ENCODE data around the gene MACF1.
"Not testable (repeated sequence)": the region's sequence is repeated elsewhere in the genome, so short reads cannot be mapped to it uniquely, and the experiment has no call there.

Gene MACF1

DNA sequence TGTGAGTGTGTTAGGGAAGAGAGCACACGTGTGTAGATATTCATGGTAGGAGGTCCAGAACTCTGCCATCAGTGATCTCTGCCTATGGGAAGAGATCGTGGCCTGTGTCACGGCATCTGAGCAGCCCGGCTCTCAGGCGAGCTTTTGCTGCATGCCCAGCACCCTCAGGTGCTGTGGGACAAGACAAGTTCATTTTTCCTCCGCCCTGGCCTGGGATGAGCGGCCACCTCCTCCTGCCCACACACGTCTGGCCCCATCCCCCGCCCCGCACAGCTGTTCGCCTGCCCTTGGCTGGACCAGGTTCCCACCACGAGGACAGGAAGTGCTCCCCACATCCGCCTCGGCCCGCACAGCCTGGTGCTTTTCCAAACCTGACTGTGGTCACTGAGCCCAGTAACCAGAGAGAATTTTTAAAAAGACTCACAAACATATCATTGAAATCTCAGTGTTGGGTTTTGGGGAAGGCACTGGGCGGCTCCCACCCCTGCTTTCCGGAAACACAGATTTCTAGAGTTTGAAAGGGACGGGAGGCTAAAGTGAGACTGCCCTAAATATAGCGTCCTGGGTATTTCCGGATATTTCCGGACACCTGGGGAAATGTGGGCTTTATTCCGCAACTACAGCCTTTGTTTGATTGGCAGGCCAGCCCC lies 305.0 kb downstream of the MACF1 start:
- H2BK15ac ChIP-seq (ENCODE audit: low read depth, poor library complexity, severe bottlenecking): no peak overlapping the region
- H2AK5ac ChIP-seq (ENCODE audit: low read length, severe bottlenecking): no peak overlapping the region
- no peak overlapping the region for H2BK5ac ChIP-seq (ENCODE audit: low read depth, low read length, poor library complexity, severe bottlenecking)
- WGBS: 81% methylated on average over 18 of the region's 22 CpGs
- no peak overlapping the region for H2BK120ac ChIP-seq (ENCODE audit: low read depth, low read length)
- peaks cover 14% of the 10 kb centered on the region for H3K4me1 ChIP-seq (ENCODE audit: control insufficient read depth, insufficient read depth, low read depth, low read length)
- H3K36me3 ChIP-seq (ENCODE audit: control insufficient read depth in 1 of 2, insufficient read depth in 2 of 2, low read depth in 1 of 2, low read length in 2 of 2): no peaks in the 10 kb centered on the region
- H3K4me2 ChIP-seq (ENCODE audit: low read length, poor library complexity, severe bottlenecking): no peak overlapping the region
- H2BK12ac ChIP-seq (ENCODE audit: low read length in 2 of 2): no peak overlapping the region
- H3K9me3 ChIP-seq (ENCODE audit: control insufficient read depth, low read length): no peaks in the 10 kb centered on the region
- no peaks in the 10 kb centered on the region for H3K79me1 ChIP-seq (replicated peaks; ENCODE audit: low read length, poor library complexity, severe bottlenecking)
- no peak overlapping the region for H3K4me3 ChIP-seq (ENCODE audit: insufficient read depth in 1 of 2, low read depth in 1 of 2, low read length in 2 of 2)
- H3K4ac ChIP-seq (ENCODE audit: low read depth in 1 of 2, low read length in 2 of 2): no peak overlapping the region
- no peak for DNase-seq
- H3K27ac ChIP-seq (ENCODE audit: low read length, poor library complexity, severe bottlenecking): no peak overlapping the region
- no peak overlapping the region for H3K23ac ChIP-seq (ENCODE audit: low read length in 2 of 2)
- no peak overlapping the region for H3K9ac ChIP-seq (ENCODE audit: low read length)
- H4K91ac ChIP-seq (ENCODE audit: low read length): no peak overlapping the region
- no peak overlapping the region for H4K8ac ChIP-seq (ENCODE audit: low read length)
- H3K14ac ChIP-seq (ENCODE audit: low read length in 2 of 2): no peak overlapping the region
- H2AFZ ChIP-seq (ENCODE audit: low read depth, low read length): no peak overlapping the region
- H3K27me3 ChIP-seq (ENCODE audit: control insufficient read depth in 1 of 2, insufficient read depth in 1 of 2, low read length in 2 of 2): peaks cover 0 to 21% of the 10 kb centered on the region in 2 experiments
- no peak overlapping the region for H3K18ac ChIP-seq (ENCODE audit: low read depth in 1 of 2, low read length in 2 of 2)

DNA sequence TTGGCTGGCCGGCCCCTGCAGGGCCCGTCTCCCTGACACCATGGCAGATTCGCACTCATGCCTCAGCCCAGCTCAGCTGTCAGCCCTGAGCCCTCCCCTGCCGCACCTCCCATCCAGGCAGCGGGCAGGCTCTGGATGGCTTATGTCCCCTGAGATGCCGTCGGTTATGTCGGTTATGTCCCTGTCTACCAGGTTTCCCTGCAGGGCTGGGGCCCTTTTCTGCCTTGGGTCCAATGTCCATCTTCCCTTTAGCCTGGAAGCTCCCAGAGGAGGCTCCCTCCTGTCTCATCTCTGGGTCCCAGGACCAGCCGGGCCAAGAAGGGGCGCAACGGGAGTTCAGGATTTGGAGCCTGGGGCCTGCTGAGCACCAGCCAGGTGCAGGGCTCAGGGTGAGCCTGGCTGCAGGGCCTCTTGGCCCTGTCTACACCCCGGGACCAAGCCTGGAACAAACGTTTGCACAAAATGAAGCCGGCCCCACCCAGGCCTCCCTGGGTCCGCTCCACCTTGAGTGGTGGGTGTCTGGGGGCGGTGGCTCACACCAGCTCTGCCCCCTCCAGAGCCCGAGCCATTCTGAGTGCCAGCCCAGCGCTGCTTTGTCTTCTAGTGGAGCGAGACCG lies 306.2 kb downstream of the MACF1 start:
- not testable (repeated sequence) for H2BK5ac ChIP-seq (ENCODE audit: low read depth, low read length, poor library complexity, severe bottlenecking); H3K79me1 ChIP-seq (replicated peaks; ENCODE audit: low read length, poor library complexity, severe bottlenecking); H3K4ac ChIP-seq (ENCODE audit: low read depth in 1 of 2, low read length in 2 of 2); H3K9ac ChIP-seq (ENCODE audit: low read length); H4K91ac ChIP-seq (ENCODE audit: low read length); H2BK120ac ChIP-seq (ENCODE audit: low read depth, low read length); H3K23ac ChIP-seq (ENCODE audit: low read length in 2 of 2); DNase-seq; H3K9me3 ChIP-seq (ENCODE audit: control insufficient read depth, low read length); H2AFZ ChIP-seq (ENCODE audit: low read depth, low read length); H2BK15ac ChIP-seq (ENCODE audit: low read depth, poor library complexity, severe bottlenecking); H3K27ac ChIP-seq (ENCODE audit: low read length, poor library complexity, severe bottlenecking); H3K36me3 ChIP-seq (ENCODE audit: control insufficient read depth in 1 of 2, insufficient read depth in 2 of 2, low read depth in 1 of 2, low read length in 2 of 2); H2AK5ac ChIP-seq (ENCODE audit: low read length, severe bottlenecking); H4K8ac ChIP-seq (ENCODE audit: low read length); H3K14ac ChIP-seq (ENCODE audit: low read length in 2 of 2); H3K4me2 ChIP-seq (ENCODE audit: low read length, poor library complexity, severe bottlenecking); H3K4me3 ChIP-seq (ENCODE audit: insufficient read depth in 1 of 2, low read depth in 1 of 2, low read length in 2 of 2); H3K18ac ChIP-seq (ENCODE audit: low read depth in 1 of 2, low read length in 2 of 2); H2BK12ac ChIP-seq (ENCODE audit: low read length in 2 of 2)
- Histone ChIP-seq H3K4me1 (ENCODE audit: control insufficient read depth, insufficient read depth, low read depth, low read length) (peaks cover 11% of the 10 kb centered on the region), H3K27me3 (ENCODE audit: control insufficient read depth in 1 of 2, insufficient read depth in 1 of 2, low read length in 2 of 2) (peaks cover 0 to 17% of the 10 kb centered on the region in 2 experiments)
- WGBS: 93% methylated on average over 10 of the region's 20 CpGs

DNA sequence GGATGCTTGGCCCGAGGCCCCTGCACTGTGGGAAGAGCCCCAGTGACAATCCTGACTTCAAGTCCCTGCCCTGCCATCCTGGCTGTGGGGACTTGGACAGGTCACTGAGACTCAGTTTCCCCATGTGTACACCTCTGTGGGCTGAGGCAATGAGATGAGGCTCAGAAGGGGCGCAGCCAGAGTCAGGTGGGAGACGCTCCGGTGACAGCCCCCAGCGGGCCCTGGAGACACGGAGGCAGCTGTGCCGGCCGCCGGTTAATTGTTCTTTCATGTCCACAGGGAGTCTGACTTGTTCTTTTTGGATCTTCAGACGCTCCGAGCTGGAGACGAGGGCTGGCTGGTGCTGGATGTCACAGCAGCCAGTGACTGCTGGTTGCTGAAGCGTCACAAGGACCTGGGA lies 307.0 kb downstream of the MACF1 start:
- H3K79me1 ChIP-seq (replicated peaks; ENCODE audit: low read length, poor library complexity, severe bottlenecking); DNase-seq; H2BK15ac ChIP-seq (ENCODE audit: low read depth, poor library complexity, severe bottlenecking); H2BK5ac ChIP-seq (ENCODE audit: low read depth, low read length, poor library complexity, severe bottlenecking); H3K36me3 ChIP-seq (ENCODE audit: control insufficient read depth in 1 of 2, insufficient read depth in 2 of 2, low read depth in 1 of 2, low read length in 2 of 2); H3K27ac ChIP-seq (ENCODE audit: low read length, poor library complexity, severe bottlenecking); H4K8ac ChIP-seq (ENCODE audit: low read length); H3K4me2 ChIP-seq (ENCODE audit: low read length, poor library complexity, severe bottlenecking); H2BK120ac ChIP-seq (ENCODE audit: low read depth, low read length); H3K9ac ChIP-seq (ENCODE audit: low read length); H3K23ac ChIP-seq (ENCODE audit: low read length in 2 of 2); H2BK12ac ChIP-seq (ENCODE audit: low read length in 2 of 2); H3K9me3 ChIP-seq (ENCODE audit: control insufficient read depth, low read length); H3K4me3 ChIP-seq (ENCODE audit: insufficient read depth in 1 of 2, low read depth in 1 of 2, low read length in 2 of 2); H3K4ac ChIP-seq (ENCODE audit: low read depth in 1 of 2, low read length in 2 of 2); H2AK5ac ChIP-seq (ENCODE audit: low read length, severe bottlenecking); H2AFZ ChIP-seq (ENCODE audit: low read depth, low read length); H3K18ac ChIP-seq (ENCODE audit: low read depth in 1 of 2, low read length in 2 of 2); H3K14ac ChIP-seq (ENCODE audit: low read length in 2 of 2); H4K91ac ChIP-seq (ENCODE audit: low read length): not testable (repeated sequence)
- WGBS: no CpG with 5 or more reads among the region's 13 CpGs
- Histone ChIP-seq H3K27me3 (ENCODE audit: control insufficient read depth in 1 of 2, insufficient read depth in 1 of 2, low read length in 2 of 2) (peaks cover 0 to 16% of the 10 kb centered on the region in 2 experiments), H3K4me1 (ENCODE audit: control insufficient read depth, insufficient read depth, low read depth, low read length) (peaks cover 11% of the 10 kb centered on the region)

DNA sequence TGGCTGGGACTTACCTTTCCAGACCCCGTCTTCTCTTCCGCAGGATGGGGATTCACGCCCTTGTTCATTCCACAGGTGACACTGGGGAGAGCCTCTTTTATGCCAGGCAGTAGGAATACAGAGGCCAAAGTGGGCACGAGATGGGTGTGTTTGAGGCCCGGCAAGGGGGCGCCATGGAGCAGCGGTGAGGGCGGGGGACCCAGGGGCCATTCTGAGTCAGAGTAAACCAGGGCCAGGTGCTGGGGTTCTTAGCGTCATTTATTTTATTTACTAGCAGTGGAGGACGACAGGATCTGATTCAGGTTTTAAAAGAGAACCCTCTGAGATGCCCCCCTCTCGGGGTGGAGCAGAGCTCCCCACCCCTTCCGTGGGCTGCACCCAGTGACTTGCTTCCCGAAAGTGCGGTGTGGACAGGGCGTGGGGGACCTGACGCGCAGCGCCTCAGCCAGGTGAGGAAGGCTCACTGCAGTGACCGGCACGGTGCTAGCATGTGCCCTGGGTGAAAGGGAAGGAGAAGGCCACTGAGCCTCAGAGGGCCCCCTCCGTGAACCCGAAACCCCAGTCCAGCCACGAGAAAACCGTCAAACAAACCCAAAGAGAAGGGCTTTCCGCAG lies 307.8 kb downstream of the MACF1 start:
- H3K9ac ChIP-seq (ENCODE audit: low read length); H3K36me3 ChIP-seq (ENCODE audit: control insufficient read depth in 1 of 2, insufficient read depth in 2 of 2, low read depth in 1 of 2, low read length in 2 of 2); H4K91ac ChIP-seq (ENCODE audit: low read length); H4K8ac ChIP-seq (ENCODE audit: low read length); H3K4ac ChIP-seq (ENCODE audit: low read depth in 1 of 2, low read length in 2 of 2); H3K18ac ChIP-seq (ENCODE audit: low read depth in 1 of 2, low read length in 2 of 2); H2AFZ ChIP-seq (ENCODE audit: low read depth, low read length); H3K27ac ChIP-seq (ENCODE audit: low read length, poor library complexity, severe bottlenecking); H3K4me3 ChIP-seq (ENCODE audit: insufficient read depth in 1 of 2, low read depth in 1 of 2, low read length in 2 of 2); H3K4me2 ChIP-seq (ENCODE audit: low read length, poor library complexity, severe bottlenecking); H2BK120ac ChIP-seq (ENCODE audit: low read depth, low read length); H2BK5ac ChIP-seq (ENCODE audit: low read depth, low read length, poor library complexity, severe bottlenecking); DNase-seq; H3K27me3 ChIP-seq (ENCODE audit: control insufficient read depth in 1 of 2, insufficient read depth in 1 of 2, low read length in 2 of 2); H3K9me3 ChIP-seq (ENCODE audit: control insufficient read depth, low read length); H3K14ac ChIP-seq (ENCODE audit: low read length in 2 of 2); H3K23ac ChIP-seq (ENCODE audit: low read length in 2 of 2); H2AK5ac ChIP-seq (ENCODE audit: low read length, severe bottlenecking); H2BK15ac ChIP-seq (ENCODE audit: low read depth, poor library complexity, severe bottlenecking); H3K79me1 ChIP-seq (replicated peaks; ENCODE audit: low read length, poor library complexity, severe bottlenecking); H2BK12ac ChIP-seq (ENCODE audit: low read length in 2 of 2): not testable (repeated sequence)
- WGBS: no CpG with 5 or more reads among the region's 25 CpGs
- H3K4me1 ChIP-seq (ENCODE audit: control insufficient read depth, insufficient read depth, low read depth, low read length): peaks cover 11% of the 10 kb centered on the region

Data from mesenchymal stem cell (in vitro differentiated cells and primary cell).